Stimulated activated naive B cell treated with anti-CD40 and anti-IgM and Interleukin-4, amounts not matched to agents 10 μg/mL and 1 μg/mL and 100 μg/mL, for 72 hours (primary cell): Measurements from ENCODE around the gene SCYL1.

Experiments used
- ATAC-seq, 2 donors: fragments of 150-1000 bp; cut with Tn5 transposase; replicated peaks; 2 replicates each; pipeline ENCODE4 v1.10.0; 2021; ENCODE audit warnings: moderate library complexity in 1 of 2
- DNase-seq: peaks from one replicate; pipeline ENCODE4 v3.0.0; 2021
- H3K27ac Mint-ChIP-seq: one replicate; pipeline ENCODE4 v1.8.0; 2022; ENCODE audit warnings: mild to moderate bottlenecking, mixed read lengths
- H3K27me3 Mint-ChIP-seq, 2 donors: one replicate each; pipeline ENCODE4 v1.8.0; 2022; ENCODE audit warnings: mixed read lengths in 2 of 2
- H3K36me3 Mint-ChIP-seq, 2 donors: one replicate each; pipeline ENCODE4 v1.8.0; 2022; ENCODE audit warnings: mixed read lengths in 2 of 2, mild to moderate bottlenecking in 1 of 2
- H3K4me1 Mint-ChIP-seq, 2 donors: one replicate each; pipeline ENCODE4 v1.8.0; 2022; ENCODE audit warnings: mixed read lengths in 2 of 2, mild to moderate bottlenecking in 1 of 2
- H3K4me3 Mint-ChIP-seq, 2 donors: one replicate each; pipeline ENCODE4 v1.8.0; 2022; ENCODE audit warnings: mild to moderate bottlenecking in 2 of 2, mixed read lengths in 2 of 2, moderate library complexity in 1 of 2
- H3K9me3 Mint-ChIP-seq, 2 donors: one replicate each; pipeline ENCODE4 v1.8.0; 2022; ENCODE audit warnings: mixed read lengths in 2 of 2, mild to moderate bottlenecking in 1 of 2

The SCYL1 gene

GRCh38 chr11:65499713-65500386 is 25.0 kb upstream of the SCYL1 start:
- no peaks in the 10 kb centered on the region for H3K27me3 Mint-ChIP-seq
- H3K4me3 Mint-ChIP-seq = no peak overlapping the region
- no peak overlapping the region for H3K27ac Mint-ChIP-seq
- H3K4me1 Mint-ChIP-seq = peaks cover 25 to 40% of the 10 kb centered on the region in 2 donors
- ATAC-seq (no peak), DNase-seq (no peak)
- H3K9me3 Mint-ChIP-seq = no peaks in the 10 kb centered on the region
- peaks cover 14 to 16% of the 10 kb centered on the region in 2 donors for H3K36me3 Mint-ChIP-seq

GRCh38 chr11:65500387-65501185 is 24.3 kb upstream of the SCYL1 start:
- no peak overlapping the region for H3K27ac Mint-ChIP-seq
- ATAC-seq = no peak
- no peaks in the 10 kb centered on the region for H3K9me3 Mint-ChIP-seq
- DNase-seq = no peak
- no peak overlapping the region for H3K4me3 Mint-ChIP-seq
- peaks cover 29 to 47% of the 10 kb centered on the region in 2 donors for H3K4me1 Mint-ChIP-seq
- H3K27me3 Mint-ChIP-seq = no peaks in the 10 kb centered on the region
- H3K36me3 Mint-ChIP-seq = peaks cover 18 to 22% of the 10 kb centered on the region in 2 donors

- Mint-ChIP-seq H3K27me3 (no peaks in the 10 kb centered on the region), H3K9me3 (no peaks in the 10 kb centered on the region), H3K36me3 (peaks cover 20 to 27% of the 10 kb centered on the region in 2 donors), H3K4me3 (no peak overlapping the region), H3K4me1 (peaks cover 32 to 48% of the 10 kb centered on the region in 2 donors), H3K27ac (no peak overlapping the region)
- DNase-seq = no peak
- no peak for ATAC-seq
Measured at GRCh38 chr11:65501186-65501471, 23.8 kb upstream of the SCYL1 start.

- Mint-ChIP-seq H3K4me1 (peaks cover 38 to 48% of the 10 kb centered on the region in 2 donors), H3K9me3 (no peaks in the 10 kb centered on the region), H3K4me3 (no peak overlapping the region), H3K36me3 (peaks cover 26 to 33% of the 10 kb centered on the region in 2 donors), H3K27ac (no peak overlapping the region), H3K27me3 (no peaks in the 10 kb centered on the region)
- ATAC-seq (no peak), DNase-seq (no peak)
Measured at GRCh38 chr11:65501472-65502273, 23.2 kb upstream of the SCYL1 start.

- H3K27me3 Mint-ChIP-seq = no peaks in the 10 kb centered on the region
- H3K9me3 Mint-ChIP-seq = no peaks in the 10 kb centered on the region
- H3K27ac Mint-ChIP-seq = no peak overlapping the region
- H3K4me1 Mint-ChIP-seq = peaks cover 34 to 48% of the 10 kb centered on the region in 2 donors
- no peak for DNase-seq
- no peak for ATAC-seq
- peaks cover 27 to 36% of the 10 kb centered on the region in 2 donors for H3K36me3 Mint-ChIP-seq
- H3K4me3 Mint-ChIP-seq = no peak overlapping the region
Measured at GRCh38 chr11:65502274-65502554, 22.7 kb upstream of the SCYL1 start.

GRCh38 chr11:65502555-65503367 is 22.1 kb upstream of the SCYL1 start:
- ATAC-seq (no peak), DNase-seq (no peak)
- Mint-ChIP-seq H3K36me3 (peaks cover 27 to 36% of the 10 kb centered on the region in 2 donors), H3K27ac (no peak overlapping the region), H3K4me1 (peaks cover 37 to 51% of the 10 kb centered on the region in 2 donors), H3K9me3 (no peaks in the 10 kb centered on the region), H3K27me3 (no peaks in the 10 kb centered on the region), H3K4me3 (no peak overlapping the region)

- no peak for ATAC-seq
- Mint-ChIP-seq H3K4me1 (peaks cover 38 to 54% of the 10 kb centered on the region in 2 donors), H3K27ac (no peak overlapping the region), H3K9me3 (no peaks in the 10 kb centered on the region), H3K4me3 (peak overlapping the region in 1 of 2 donors; percentile 79), H3K36me3 (peaks cover 27 to 36% of the 10 kb centered on the region in 2 donors), H3K27me3 (no peaks in the 10 kb centered on the region)
- no peak for DNase-seq
Measured at GRCh38 chr11:65503368-65503948, 21.4 kb upstream of the SCYL1 start.

- Mint-ChIP-seq H3K27me3 (no peaks in the 10 kb centered on the region), H3K4me3 (peak overlapping the region in 1 of 2 donors; percentile 79), H3K36me3 (peaks cover 27 to 36% of the 10 kb centered on the region in 2 donors), H3K27ac (no peak overlapping the region), H3K4me1 (peaks cover 38 to 54% of the 10 kb centered on the region in 2 donors), H3K9me3 (no peaks in the 10 kb centered on the region)
- ATAC-seq (no peak), DNase-seq (no peak)
Measured at GRCh38 chr11:65503949-65504673, 20.8 kb upstream of the SCYL1 start.

- no peak for ATAC-seq
- Mint-ChIP-seq H3K4me3 (peak overlapping the region in 1 of 2 donors; percentile 79), H3K36me3 (peaks cover 27 to 36% of the 10 kb centered on the region in 2 donors), H3K27ac (no peak overlapping the region), H3K4me1 (peaks cover 38 to 54% of the 10 kb centered on the region in 2 donors), H3K27me3 (no peaks in the 10 kb centered on the region), H3K9me3 (no peaks in the 10 kb centered on the region)
- no peak for DNase-seq
Measured at GRCh38 chr11:65504674-65505465, 20.0 kb upstream of the SCYL1 start.

GRCh38 chr11:65505466-65506289 is 19.2 kb upstream of the SCYL1 start:
- H3K36me3 Mint-ChIP-seq = peaks cover 27 to 36% of the 10 kb centered on the region in 2 donors
- H3K4me3 Mint-ChIP-seq = peak overlapping the region in 1 of 2 donors; percentile 79
- no peaks in the 10 kb centered on the region for H3K9me3 Mint-ChIP-seq
- peaks cover 42 to 58% of the 10 kb centered on the region in 2 donors for H3K4me1 Mint-ChIP-seq
- no peaks in the 10 kb centered on the region for H3K27me3 Mint-ChIP-seq
- ATAC-seq (no peak), DNase-seq (no peak)
- H3K27ac Mint-ChIP-seq = no peak overlapping the region

- DNase-seq (no peak), ATAC-seq (no peak)
- no peaks in the 10 kb centered on the region for H3K9me3 Mint-ChIP-seq
- H3K27ac Mint-ChIP-seq = no peak overlapping the region
- H3K4me1 Mint-ChIP-seq = peaks cover 41 to 60% of the 10 kb centered on the region in 2 donors
- peaks cover 27 to 36% of the 10 kb centered on the region in 2 donors for H3K36me3 Mint-ChIP-seq
- H3K27me3 Mint-ChIP-seq = no peaks in the 10 kb centered on the region
- peak overlapping the region in 1 of 2 donors; percentile 63 for H3K4me3 Mint-ChIP-seq
Measured at GRCh38 chr11:65506290-65506771, 18.6 kb upstream of the SCYL1 start.
